Smooth muscle cell (in vitro differentiated cells): ENCODE data around the gene DRC3. TPM values are rescaled to one million over a fixed set of nuclear protein-coding genes. Genes with fewer than 3 reads are reported as not detected.

Experiments used
- DNase-seq: peaks from one replicate; lab custom pipeline; 2025; ENCODE audit not compliant: unreplicated experiment; lab: John Stamatoyannopoulos, UW
- H2AFZ ChIP-seq: fragments of 200-600 bp; sonication (generic); 2 replicates; pipeline ENCODE4 v1.6.0; 2016; ENCODE audit warnings: antibody characterized with exemption, low read depth, mild to moderate bottlenecking
- H3F3A ChIP-seq: fragments of 200-600 bp; sonication (generic); 2 replicates; pipeline ENCODE4 v1.6.0; 2017; ENCODE audit warnings: antibody characterized with exemption, low read depth
- H3K27ac ChIP-seq: fragments of 200-600 bp; sonication (generic); 2 replicates; pipeline ENCODE4 v1.5.1; 2016; ENCODE audit warnings: low read depth, mild to moderate bottlenecking
- H3K27me3 ChIP-seq: fragments of 200-600 bp; sonication (generic); 2 replicates; pipeline ENCODE4 v1.6.1; 2016; ENCODE audit warnings: low read depth, mild to moderate bottlenecking
- H3K36me3 ChIP-seq: fragments of 200-600 bp; sonication (generic); 2 replicates; pipeline ENCODE4 v1.5.1; 2016; ENCODE audit warnings: low read depth
- H3K4me1 ChIP-seq: fragments of 200-600 bp; sonication (generic); 2 replicates; pipeline ENCODE4 v1.5.1; 2016; ENCODE audit warnings: low read depth
- H3K4me2 ChIP-seq: fragments of 200-600 bp; sonication (generic); 2 replicates; pipeline ENCODE4 v1.6.0; 2016; ENCODE audit warnings: mild to moderate bottlenecking
- H3K4me3 ChIP-seq: fragments of 200-600 bp; sonication (generic); 2 replicates; pipeline ENCODE4 v1.5.1; 2016; ENCODE audit warnings: mild to moderate bottlenecking
- H3K79me2 ChIP-seq: fragments of 200-600 bp; sonication (generic); 2 replicates; pipeline ENCODE4 v1.6.0; 2016; ENCODE audit warnings: low read depth, mild to moderate bottlenecking
- H3K9ac ChIP-seq: fragments of 200-600 bp; sonication (generic); 2 replicates; pipeline ENCODE4 v1.6.0; 2016; ENCODE audit warnings: low read depth
- H3K9me3 ChIP-seq: fragments of 200-600 bp; sonication (generic); replicated peaks from 2 replicates; pipeline ENCODE4 v1.5.1; 2016; ENCODE audit warnings: low read depth
- H4K20me1 ChIP-seq: fragments of 200-600 bp; sonication (generic); 2 replicates; pipeline ENCODE4 v1.6.0; 2016; ENCODE audit warnings: low read depth
- CTCF ChIP-seq: fragments of 200-600 bp; sonication (generic); IDR thresholded peaks from 2 replicates; pipeline ENCODE4 v1.5.1; 2017; ENCODE audit warnings: borderline replicate concordance, mild to moderate bottlenecking, antibody characterized with exemption; ENCODE audit not compliant: insufficient read depth, poor library complexity, severe bottlenecking
- WGBS: methylation state at CpG from one replicate; pipeline ENCODE4 v1.1.7; 2016; ENCODE audit warnings: low lambda C conversion rate; 5-methylcytosine and 5-hydroxymethylcytosine counted together
- polyA plus RNA-seq: library from polyadenylated mRNA; unstranded; fragments of >200 nt; fragmentation: Nextera tagmentation; extraction: Ambion mirVana; gene quantifications from 2 replicates; pipeline ENCODE4 v1.2.1, GENCODE V29; 2016
- total RNA-seq: library from RNA; depleted of rRNA; stranded (reverse); fragments of >200 nt; gene quantifications from 2 replicates; pipeline ENCODE4 v1.2.3, GENCODE V29; 2014

DRC3 gene
- total and polyA plus RNA-seq, 2 experiments from 2014 or later, result 0.72 to 0.83 TPM

GRCh38 chr17:17987901-17988300, 15.2 kb downstream of the DRC3 start:
- no peaks in the 10 kb centered on the region for H3K27me3 ChIP-seq
- H3K79me2 ChIP-seq, result no peaks in the 10 kb centered on the region
- no peaks in the 10 kb centered on the region for H3K9me3 ChIP-seq
- no peaks in the 10 kb centered on the region for H4K20me1 ChIP-seq
- no peak for DNase-seq
- 83% methylated on average over 14 of the region's 14 CpGs for WGBS
- H3K4me1 ChIP-seq, result no peaks in the 10 kb centered on the region
- no peak overlapping the region for H2AFZ ChIP-seq
- no peak overlapping the region for H3K27ac ChIP-seq
- no peaks in the 10 kb centered on the region for H3K36me3 ChIP-seq
- H3K4me3 ChIP-seq, result no peak overlapping the region
- TF ChIP-seq CTCF, result no peak
- H3F3A ChIP-seq, result no peaks in the 10 kb centered on the region
- no peak overlapping the region for H3K9ac ChIP-seq
- H3K4me2 ChIP-seq, result no peak overlapping the region

DNA sequence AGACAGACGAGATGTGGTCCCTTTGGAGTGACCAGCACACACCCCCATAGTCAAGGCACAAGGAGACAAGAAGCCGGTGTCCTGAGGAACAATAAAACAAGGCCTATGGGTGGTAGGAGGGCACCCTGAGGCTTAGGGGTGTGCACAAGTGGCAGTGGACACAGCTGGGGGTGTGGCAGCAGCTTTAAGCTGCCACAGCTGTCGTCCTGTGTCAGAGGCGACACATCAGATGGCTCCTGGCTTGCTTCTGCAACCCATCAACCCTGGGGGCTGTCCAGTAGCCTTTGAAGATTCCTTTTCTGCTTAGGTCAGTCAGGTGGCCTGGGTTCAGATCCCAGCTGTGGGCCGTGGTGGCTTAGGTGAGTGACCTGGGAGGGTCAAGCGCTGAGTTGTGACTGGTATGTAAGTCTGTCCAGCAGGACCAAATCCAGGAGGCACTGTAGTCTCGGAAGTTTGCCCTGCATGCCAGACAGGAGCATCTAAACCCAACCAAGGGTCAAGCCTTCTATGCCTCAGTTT, 15.8 kb downstream of the DRC3 start:
- Histone ChIP-seq H3K36me3 (no peaks in the 10 kb centered on the region), H3K9ac (no peak overlapping the region), H3F3A (no peaks in the 10 kb centered on the region), H3K79me2 (no peaks in the 10 kb centered on the region), H2AFZ (no peak overlapping the region), H3K4me1 (no peaks in the 10 kb centered on the region), H3K4me3 (no peak overlapping the region), H3K4me2 (no peak overlapping the region), H3K27me3 (no peaks in the 10 kb centered on the region), H3K9me3 (no peaks in the 10 kb centered on the region), H4K20me1 (no peaks in the 10 kb centered on the region), H3K27ac (no peak overlapping the region)
- TF ChIP-seq CTCF, result no peak
- WGBS, result 82% methylated on average over 7 of the region's 7 CpGs
- no peak for DNase-seq

GRCh38 chr17:17989081-17989480, 16.4 kb downstream of the DRC3 start:
- H3K79me2 ChIP-seq, result no peaks in the 10 kb centered on the region
- H4K20me1 ChIP-seq, result no peaks in the 10 kb centered on the region
- no peaks in the 10 kb centered on the region for H3K4me1 ChIP-seq
- no peaks in the 10 kb centered on the region for H3F3A ChIP-seq
- H3K27ac ChIP-seq, result no peak overlapping the region
- H3K9me3 ChIP-seq, result no peaks in the 10 kb centered on the region
- TF ChIP-seq CTCF, result no peak
- no peaks in the 10 kb centered on the region for H3K36me3 ChIP-seq
- WGBS, result 94% methylated on average over 9 of the region's 9 CpGs
- H3K27me3 ChIP-seq, result no peaks in the 10 kb centered on the region
- H3K4me3 ChIP-seq, result no peak overlapping the region
- no peak overlapping the region for H3K9ac ChIP-seq
- no peak overlapping the region for H3K4me2 ChIP-seq
- H2AFZ ChIP-seq, result no peak overlapping the region
- DNase-seq, result no peak

GRCh38 chr17:17989618-17990017, 17.0 kb downstream of the DRC3 start:
- Histone ChIP-seq H3K27me3 (no peaks in the 10 kb centered on the region), H4K20me1 (no peaks in the 10 kb centered on the region), H3K36me3 (no peaks in the 10 kb centered on the region), H3K4me2 (no peak overlapping the region), H3K9me3 (no peaks in the 10 kb centered on the region), H3K79me2 (no peaks in the 10 kb centered on the region), H3K4me3 (no peak overlapping the region), H2AFZ (no peak overlapping the region), H3K27ac (no peak overlapping the region), H3F3A (no peaks in the 10 kb centered on the region), H3K9ac (no peak overlapping the region), H3K4me1 (no peaks in the 10 kb centered on the region)
- DNase-seq, result no peak
- no peak for TF ChIP-seq CTCF
- WGBS, result 91% methylated on average over 10 of the region's 10 CpGs
